IPS-15b (cell line): Measurements from ENCODE around the gene RABGGTA.
"Not testable (repeated sequence)": the region's sequence is repeated elsewhere in the genome, so short reads cannot be mapped to it uniquely, and the experiment has no call there.

Experiments
- H3K27me3 ChIP-seq: one replicate; pipeline ENCODE4 v1.6.1; 2013; ENCODE audit warnings: low read length; ENCODE audit not compliant: control insufficient read depth, insufficient read depth
- H3K36me3 ChIP-seq: one replicate; pipeline ENCODE4 v1.6.1; 2013; ENCODE audit warnings: low read length; ENCODE audit not compliant: control insufficient read depth, insufficient read depth
- H3K4me1 ChIP-seq: one replicate; pipeline ENCODE4 v1.6.1; 2013; ENCODE audit warnings: mild to moderate bottlenecking, low read length; ENCODE audit not compliant: control insufficient read depth, insufficient read depth
- H3K4me3 ChIP-seq: one replicate; pipeline ENCODE4 v1.5.1; 2013; ENCODE audit warnings: low read depth, low read length
- H3K9ac ChIP-seq: one replicate; pipeline ENCODE4 v1.6.1; 2013; ENCODE audit warnings: low read depth, mild to moderate bottlenecking, low read length
- H3K9me3 ChIP-seq: one replicate; pipeline ENCODE4 v1.6.1; 2013; ENCODE audit warnings: mild to moderate bottlenecking, low read length; ENCODE audit not compliant: control insufficient read depth, insufficient read depth

Gene RABGGTA

DNA sequence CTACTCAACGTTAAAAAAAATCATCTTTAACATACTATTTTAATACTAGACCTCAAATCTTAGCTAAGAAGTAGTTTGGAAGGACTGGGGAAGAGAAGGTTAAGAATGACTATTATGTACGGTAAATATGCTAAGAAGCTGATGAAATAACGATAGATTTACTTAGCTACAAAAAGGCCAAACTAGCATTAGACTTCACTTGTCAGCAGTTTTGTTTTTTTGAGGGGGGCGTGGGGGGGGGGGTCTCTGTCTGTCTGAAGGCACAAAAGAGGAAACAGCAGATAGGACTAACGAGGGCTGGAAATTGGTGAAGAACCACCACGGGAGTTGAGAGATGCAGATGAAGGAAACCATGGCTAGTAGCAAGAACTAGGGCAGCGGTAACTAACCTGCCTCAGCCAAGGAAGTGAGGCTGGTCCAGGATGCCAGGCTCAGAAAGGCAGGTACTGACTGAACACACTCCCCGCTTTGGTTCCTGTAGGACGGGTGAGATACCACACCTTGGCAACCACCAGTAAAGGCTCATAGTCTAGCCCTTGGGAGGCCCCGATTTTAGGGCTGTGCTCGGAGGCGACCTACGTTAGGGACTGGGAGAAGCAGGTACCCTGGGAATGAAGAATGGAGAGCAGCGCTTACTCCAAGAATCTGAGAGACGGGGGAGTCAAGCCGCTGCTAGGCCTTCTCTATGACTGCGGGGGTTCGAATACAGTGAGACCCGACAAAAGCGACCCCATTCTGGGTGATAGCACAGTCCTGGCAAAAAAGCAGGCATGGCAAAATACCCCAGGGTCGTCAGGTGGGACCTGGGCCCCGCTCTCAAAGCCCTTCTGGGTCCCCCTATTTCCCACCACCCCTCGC lies 39.9 kb downstream of the RABGGTA start:
- Histone ChIP-seq H3K9me3 (no peaks in the 10 kb centered on the region), H3K27me3 (no peaks in the 10 kb centered on the region), H3K4me3 (peak overlapping the region; percentile 97), H3K4me1 (no peaks in the 10 kb centered on the region), H3K9ac (peak overlapping the region; percentile 87), H3K36me3 (peaks cover 3% of the 10 kb centered on the region)

DNA sequence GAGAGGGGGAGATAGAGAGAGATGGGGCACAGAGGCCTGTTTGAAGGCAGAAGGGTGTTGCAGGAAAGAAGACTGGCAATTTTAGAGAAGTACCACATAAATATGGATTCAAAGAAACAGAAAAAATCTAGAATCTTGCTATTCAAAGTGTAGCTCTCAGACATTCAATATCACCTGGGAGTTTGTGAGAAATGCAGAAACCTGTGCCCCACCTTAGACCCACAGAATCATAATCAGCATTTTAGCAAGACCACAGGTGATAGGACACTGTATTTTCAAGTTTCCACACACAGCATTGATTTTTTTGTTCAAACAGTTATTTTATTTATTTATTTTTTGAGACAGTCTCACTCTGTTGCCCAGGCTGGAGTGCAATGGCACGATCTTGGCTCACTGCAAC lies 42.5 kb downstream of the RABGGTA start:
- Histone ChIP-seq H3K9me3 (no peaks in the 10 kb centered on the region), H3K4me1 (no peaks in the 10 kb centered on the region), H3K36me3 (no peaks in the 10 kb centered on the region), H3K9ac (no peak overlapping the region), H3K27me3 (no peaks in the 10 kb centered on the region), H3K4me3 (no peak overlapping the region)

- Histone ChIP-seq H3K36me3 (no peaks in the 10 kb centered on the region), H3K4me3 (no peak overlapping the region), H3K9ac (no peak overlapping the region), H3K27me3 (no peaks in the 10 kb centered on the region), H3K9me3 (no peaks in the 10 kb centered on the region), H3K4me1 (no peaks in the 10 kb centered on the region)
These were observed 44.9 kb downstream of the RABGGTA start for GRCh38 chr14:24226473-24226872.

DNA sequence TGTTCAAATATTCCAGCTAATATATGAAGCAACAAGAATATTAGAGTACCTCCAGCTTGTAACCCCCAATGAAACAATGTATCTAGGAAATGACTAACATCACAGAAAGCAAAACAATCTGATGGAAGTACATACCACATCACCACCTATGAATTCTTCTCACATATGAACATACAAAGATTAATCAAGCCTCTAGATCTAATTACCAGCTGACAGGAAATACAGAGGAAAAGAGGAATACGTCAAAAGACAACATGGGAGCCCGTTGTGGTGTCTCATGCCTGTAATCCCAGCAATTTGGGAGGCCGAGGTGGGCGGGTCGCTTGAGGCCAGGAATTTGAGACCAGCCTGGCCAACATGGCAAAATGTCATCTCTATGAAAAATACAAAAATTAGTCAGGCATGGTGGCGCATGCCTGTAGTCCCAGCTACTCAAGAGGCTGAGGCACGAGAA lies 46.8 kb downstream of the RABGGTA start:
- Histone ChIP-seq H3K36me3 (no peaks in the 10 kb centered on the region), H3K4me3 (no peak overlapping the region), H3K9me3 (no peaks in the 10 kb centered on the region), H3K4me1 (no peaks in the 10 kb centered on the region), H3K9ac (no peak overlapping the region), H3K27me3 (no peaks in the 10 kb centered on the region)

DNA sequence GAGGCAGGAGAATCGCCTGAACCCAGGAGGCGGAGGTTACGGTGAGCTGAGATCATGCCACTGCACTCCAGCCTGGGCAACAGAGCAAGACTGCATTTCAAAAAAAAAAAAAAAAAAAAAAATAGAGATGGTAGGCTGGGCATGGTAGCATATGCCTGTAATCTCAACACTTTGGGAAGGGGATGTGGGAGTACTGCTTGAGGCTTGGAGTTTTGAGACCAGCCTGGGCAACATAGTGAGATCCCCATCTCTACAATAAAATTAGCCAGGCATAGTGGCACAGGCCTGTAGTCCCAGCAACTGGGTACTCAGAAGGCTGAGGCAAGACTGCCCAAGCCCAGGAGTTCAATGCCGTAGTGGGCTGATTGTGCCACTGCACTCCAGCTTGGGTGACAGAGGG lies 48.4 kb downstream of the RABGGTA start:
- H3K36me3 ChIP-seq, H3K4me3 ChIP-seq, H3K9me3 ChIP-seq, H3K27me3 ChIP-seq, H3K9ac ChIP-seq, H3K4me1 ChIP-seq: not testable (repeated sequence)

DNA sequence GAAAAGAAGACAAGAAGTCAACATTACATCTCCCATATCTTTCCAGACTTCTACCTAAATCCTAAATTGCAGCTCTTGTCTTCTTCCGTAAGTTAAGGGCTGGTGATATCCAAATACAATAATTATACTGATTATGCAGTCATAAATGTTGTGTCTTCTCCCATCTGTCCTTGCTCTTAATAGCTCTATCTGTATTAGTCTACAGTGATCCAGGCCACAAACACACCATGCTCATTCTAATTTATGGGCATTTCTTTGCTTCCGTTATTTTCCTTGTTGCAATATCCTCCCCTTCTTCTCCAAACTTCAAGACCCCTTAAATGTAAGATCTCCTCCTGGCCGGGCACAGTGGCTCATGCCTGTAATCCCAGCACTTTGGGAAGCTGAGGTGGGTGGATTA lies 51.9 kb downstream of the RABGGTA start:
- Histone ChIP-seq H3K9ac (no peak overlapping the region), H3K36me3 (peaks cover 7% of the 10 kb centered on the region), H3K9me3 (no peaks in the 10 kb centered on the region), H3K4me1 (no peaks in the 10 kb centered on the region), H3K27me3 (no peaks in the 10 kb centered on the region), H3K4me3 (no peak overlapping the region)

DNA sequence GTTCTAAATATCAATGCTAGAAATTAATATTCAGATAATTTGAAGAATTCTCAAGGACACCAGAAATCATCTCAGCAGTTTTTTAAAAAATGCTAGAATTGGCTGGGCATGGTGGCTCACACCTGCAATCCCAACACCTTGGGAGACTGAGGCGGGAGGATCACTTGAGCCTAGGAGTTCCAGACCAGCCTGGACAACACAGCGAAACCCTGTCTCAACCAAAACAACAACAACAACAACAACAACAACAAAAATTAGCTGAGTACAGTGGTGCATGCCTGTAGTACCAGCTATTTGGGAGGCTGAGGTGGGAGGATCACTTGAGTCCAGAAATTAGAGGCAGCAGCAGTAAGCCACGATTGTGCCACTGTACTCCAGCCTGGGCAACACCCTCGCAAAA lies 52.3 kb downstream of the RABGGTA start:
- H3K9ac ChIP-seq = no peak overlapping the region
- H3K4me3 ChIP-seq = no peak overlapping the region
- no peaks in the 10 kb centered on the region for H3K27me3 ChIP-seq
- peaks cover 11% of the 10 kb centered on the region for H3K36me3 ChIP-seq
- no peaks in the 10 kb centered on the region for H3K4me1 ChIP-seq
- no peaks in the 10 kb centered on the region for H3K9me3 ChIP-seq

- H3K4me1 ChIP-seq, H3K9ac ChIP-seq, H3K9me3 ChIP-seq, H3K4me3 ChIP-seq, H3K27me3 ChIP-seq: not testable (repeated sequence)
- H3K36me3 ChIP-seq = peaks cover 12% of the 10 kb centered on the region
These were observed 54.5 kb downstream of the RABGGTA start for GRCh38 chr14:24216876-24217275.

GRCh38 chr14:24216345-24216699 lies 55.1 kb downstream of the RABGGTA start:
- peaks cover 5% of the 10 kb centered on the region for H3K4me1 ChIP-seq
- no peaks in the 10 kb centered on the region for H3K27me3 ChIP-seq
- no peaks in the 10 kb centered on the region for H3K9me3 ChIP-seq
- peak overlapping the region; percentile 98 for H3K4me3 ChIP-seq
- H3K36me3 ChIP-seq = peaks cover 12% of the 10 kb centered on the region
- peak overlapping the region; percentile 96 for H3K9ac ChIP-seq
